HG03196 (cell line): ENCODE data around the gene TFF2.

Experiments used
- ATAC-seq: cut with Tn5 transposase; IDR thresholded peaks from one replicate; pipeline ENCODE4 v1.9.1; 2021; ENCODE audit not compliant: unreplicated experiment

TFF2 gene

DNA sequence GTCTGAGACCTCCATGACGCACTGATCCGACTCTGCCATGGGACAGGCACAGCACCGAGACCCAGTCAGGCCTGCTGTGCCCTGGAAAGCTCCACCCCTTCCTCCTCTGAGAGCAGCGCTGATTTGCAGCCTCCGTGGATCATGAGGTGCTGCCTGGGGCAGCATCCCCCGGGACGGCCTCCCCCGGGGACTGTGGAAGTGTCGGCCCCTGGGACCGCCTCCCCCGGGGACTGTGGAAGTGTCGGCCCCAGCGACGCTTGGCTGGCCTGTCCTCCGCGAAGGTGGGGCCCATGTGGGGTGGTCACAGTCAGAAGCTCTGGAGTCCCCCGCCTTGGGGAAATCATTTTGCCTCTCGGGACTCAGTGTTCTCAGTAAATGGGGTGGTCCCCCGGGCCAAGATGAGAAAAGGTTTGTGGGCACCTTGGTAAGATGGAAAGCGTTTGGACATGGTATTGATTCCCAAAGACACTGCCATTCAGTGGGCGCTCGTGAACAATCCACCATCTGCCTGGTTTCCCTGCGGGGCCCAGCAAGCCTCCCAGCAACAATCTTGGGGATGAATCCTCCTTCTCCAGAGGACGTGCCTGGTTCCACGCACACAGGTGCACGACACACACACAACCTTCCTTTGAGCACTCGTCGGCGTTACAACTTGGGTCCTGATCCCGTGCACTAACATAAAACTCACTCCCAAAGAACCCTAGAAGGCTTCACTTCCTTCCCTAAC, 3.0 kb downstream of the TFF2 start:
- ATAC-seq: no peak

DNA sequence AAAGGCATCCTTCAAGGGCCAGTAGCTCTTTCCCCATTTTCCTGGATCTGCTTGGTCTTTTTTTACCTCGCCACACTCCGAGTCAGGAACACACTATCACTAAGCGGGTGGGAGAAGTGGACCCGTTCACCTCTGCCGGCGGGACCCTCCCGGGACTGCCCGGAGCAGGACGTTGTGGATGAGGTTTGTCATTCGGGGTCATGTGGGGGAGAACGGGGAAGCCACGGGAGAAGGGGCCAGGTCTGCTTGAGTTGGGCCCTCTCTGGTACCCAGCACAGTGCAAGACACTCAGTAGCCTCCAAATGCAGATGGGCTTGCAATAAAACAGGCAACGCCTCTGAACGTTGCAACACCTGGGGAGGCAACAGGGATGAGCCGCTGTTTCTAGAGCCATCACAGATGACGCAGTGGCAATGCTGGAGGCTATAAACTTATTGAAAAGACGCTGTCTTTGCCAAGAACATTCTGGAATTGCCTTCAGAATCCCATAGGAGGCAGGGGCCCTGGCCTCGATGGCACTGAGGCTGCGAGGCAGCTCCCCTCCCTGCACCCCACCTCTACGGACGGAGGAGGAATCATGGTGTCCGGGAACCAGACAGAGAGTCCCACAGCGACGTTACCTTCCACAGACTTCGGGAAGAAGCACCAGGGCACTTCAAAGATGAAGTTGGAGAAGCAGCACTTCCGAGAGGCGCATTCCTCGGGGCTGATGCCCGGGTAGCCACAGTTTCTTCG, 3.8 kb downstream of the TFF2 start:
- no peak for ATAC-seq

DNA sequence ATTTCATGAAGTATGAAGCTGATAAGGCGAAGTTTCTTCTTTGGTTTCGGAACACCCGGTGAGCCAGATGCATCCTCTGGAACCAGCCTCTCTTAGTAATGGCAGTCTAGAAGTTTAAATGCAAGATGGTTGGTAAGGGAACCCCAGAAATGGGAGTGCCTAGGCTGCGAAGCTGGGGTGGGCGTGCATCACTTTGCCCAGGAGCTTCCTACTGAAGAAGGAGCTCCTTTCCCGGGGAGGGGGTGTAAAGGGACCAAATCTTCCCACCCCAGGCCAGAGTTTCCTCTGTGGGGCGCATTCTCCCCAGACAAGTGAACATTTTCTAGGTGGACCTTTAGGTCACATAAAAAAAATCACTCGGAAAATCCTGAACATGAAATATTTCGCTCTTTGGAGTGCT, 4.4 kb downstream of the TFF2 start:
- ATAC-seq: no peak

DNA sequence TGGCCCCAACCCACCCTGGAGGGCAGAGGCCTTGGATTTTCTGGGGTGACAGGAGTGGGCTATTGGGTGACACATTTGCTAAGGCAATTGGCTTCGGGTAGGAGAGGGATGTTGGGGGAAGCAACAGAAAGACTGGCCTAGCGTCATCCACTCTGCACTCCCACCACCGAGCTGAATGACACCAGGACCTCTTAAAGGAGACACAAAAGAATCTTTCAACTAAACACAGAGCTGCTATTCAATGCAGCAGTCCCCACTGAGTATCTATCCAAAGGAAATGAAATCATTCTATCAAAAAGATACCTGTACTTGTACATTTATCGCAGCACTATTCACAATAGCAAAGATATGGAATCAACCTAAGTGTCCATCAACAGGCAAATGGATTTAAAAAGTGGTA, 6.2 kb downstream of the TFF2 start:
- no peak for ATAC-seq

DNA sequence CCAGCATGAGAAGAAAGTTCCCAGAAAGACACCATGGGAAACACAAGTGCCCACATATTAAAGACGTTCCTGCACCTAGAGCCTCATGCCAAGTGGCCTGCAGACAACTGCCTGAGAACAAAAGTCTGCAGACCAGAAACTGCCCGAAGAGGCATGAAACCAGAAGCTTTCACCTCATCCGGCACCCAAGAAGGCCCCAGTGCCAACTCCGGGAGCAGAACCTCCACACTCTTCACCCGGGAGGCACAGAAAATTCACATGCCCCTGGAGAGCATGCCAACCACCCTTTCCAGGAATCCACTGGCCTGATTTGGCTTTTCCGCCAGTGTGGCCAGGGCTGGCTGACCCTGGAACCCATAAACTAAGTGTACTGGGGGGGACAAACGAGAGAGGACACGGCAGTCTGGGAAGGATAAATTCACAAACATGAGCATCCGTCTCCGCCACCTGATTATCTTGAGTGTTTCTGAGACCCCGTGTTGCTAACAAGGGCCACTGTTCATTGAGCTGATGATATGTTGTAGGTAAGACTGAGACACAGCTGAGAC, 6.8 kb downstream of the TFF2 start:
- ATAC-seq: no peak

DNA sequence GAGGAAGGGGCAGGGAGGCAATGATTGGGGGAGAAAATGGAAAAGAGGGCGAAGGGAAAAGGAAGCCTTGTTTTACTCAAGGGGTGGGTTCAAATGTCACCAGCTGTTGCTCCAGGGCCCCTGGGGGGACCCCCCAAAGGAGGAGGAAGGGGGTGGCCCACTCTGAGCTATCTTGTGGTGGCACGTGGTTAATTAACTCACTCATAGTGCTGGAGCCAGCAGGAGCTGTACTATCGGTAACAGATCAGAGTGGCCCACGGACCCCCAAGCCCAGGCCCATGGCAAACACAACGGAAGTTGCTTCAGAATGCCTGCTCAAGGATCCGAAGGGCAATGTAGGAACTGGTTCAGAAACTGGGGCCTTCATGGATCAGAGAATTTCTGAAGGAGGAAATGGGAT, 7.2 kb downstream of the TFF2 start:
- no peak for ATAC-seq

DNA sequence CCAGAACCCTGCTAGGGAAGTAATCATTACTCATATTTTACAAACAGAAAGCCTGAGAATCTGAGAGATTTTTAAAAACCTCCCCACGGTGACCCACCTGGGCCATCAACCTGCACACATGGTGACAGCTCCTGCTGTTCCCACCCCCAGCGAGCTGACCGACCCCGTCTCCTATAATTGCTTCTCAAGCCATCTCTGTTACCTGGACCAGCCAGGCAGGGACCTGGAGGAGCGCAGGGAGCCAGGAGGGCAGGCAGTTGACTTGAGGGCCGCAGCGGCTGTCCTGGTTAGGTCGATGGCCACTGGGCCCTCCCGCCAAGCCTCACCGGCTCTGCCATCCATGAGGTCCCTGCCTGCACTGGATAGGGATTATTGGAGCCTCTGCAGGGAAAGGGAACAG, 7.7 kb downstream of the TFF2 start:
- no peak for ATAC-seq

DNA sequence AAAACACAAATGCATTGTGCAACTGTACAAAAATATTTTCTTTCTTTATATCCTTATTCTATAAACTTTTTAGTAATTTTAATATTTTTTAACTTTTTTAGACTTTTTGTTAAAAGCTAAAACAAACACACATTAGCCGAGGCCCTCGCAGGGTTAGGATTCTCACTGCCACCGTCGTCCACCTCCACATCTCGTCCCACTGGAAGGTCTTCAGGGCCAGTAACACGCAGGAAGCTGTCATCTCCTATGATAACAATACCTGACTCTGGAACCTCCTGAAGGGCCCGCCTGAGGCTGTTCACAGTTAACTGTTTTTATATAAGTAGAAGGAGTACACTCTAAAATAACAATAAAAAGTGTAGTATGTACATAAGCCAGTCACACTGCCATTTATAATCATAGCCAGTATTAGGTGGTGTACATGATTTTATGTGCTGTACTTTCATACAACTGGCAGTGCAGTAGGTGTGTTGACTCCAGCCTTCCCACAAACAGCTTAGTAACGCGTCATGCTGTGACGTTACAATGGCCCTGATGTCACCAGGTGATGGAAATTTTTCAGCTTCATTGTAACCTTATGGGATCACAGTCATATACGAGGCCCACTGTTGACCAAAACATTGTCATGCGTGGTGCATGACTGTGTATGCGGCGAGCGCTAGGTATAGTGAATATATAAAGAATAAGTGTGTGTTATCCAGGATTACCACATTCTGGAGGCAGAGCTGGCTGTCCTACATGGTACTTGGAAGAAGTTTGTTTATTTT, 8.8 kb downstream of the TFF2 start:
- no peak for ATAC-seq

DNA sequence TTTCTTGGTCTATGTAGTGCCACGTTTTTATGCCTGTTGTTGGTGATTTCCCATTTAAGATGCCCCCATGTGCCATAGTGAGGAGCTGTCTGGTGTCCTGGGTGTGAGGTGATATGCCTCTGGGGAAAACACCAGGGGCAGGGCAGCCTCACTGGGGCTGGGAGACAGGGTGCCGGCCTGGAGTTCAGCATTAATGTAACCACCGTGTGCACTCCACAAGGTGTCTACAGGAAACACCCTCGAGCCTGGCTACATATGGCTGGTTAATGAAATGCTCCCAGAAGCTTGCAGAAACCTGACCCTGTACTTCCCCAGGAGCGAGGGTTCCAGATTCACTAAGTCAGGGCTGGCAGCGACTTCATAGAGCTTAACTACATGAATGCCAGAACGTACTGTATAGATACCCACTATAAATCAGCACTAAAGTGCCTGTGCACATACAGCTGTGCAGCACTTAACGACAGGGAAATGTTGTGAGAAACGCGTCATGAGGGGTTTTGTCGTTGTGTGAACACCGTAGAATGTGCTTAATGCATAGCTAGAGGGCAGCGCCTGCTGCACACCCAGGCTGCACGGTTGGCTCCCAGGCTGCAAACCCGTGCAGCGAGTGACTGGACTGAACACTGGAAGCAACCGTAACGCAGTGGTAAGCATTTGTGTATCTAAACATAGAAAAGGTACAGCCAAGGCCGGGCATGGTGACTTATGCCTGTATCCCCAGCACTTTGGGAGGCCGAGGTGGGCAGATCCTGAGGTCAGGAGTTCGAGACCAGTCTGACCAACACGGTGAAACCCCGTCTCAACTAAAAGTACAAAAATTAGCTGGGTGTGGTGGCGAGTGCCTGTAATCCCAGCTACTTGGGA, 10.4 kb downstream of the TFF2 start:
- no peak for ATAC-seq

DNA sequence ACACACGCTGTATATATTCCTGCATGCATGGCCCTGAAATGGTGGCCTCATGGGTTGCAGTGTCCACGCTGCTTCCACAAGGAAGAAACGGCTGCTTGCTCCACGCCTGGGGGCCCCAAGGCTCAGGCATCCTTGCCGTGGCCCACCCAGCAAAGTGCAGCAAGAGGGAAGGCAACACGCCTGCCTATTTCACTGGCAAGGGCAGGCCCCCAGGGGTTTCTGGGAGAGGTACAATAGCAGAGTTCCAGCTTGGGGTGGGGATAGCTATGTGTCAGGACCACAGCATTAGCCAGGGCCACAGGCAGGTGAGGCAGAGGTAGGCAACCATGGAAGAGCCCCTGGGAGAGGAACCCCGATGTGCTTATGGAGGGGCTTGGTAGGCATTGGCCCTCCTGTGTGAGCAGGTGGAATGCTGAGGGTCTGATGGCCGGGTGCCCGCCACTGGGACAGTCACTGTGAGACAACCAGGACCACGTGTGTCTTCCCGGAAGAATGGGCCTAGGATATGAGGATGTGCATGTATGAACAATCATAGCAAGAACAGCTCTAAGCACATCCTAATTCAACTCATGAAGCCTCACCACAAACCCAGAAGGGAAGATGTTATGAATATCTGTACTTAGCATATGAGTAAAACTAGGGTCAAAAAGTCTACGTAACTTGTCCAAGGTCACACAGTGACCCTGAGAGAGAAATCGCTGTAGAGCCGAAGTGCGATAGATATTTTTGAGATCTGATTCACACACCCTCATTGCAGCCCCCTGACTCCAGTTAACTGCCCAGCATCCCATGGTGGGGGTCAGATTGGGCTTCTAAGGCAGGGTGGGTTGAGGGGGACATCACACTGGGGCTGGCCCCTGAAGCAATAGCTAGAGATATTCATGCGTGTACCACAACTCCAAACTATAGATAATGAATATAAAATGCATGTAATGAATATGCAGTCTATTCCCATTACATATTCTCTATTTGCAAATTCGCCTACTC, 11.8 kb downstream of the TFF2 start:
- ATAC-seq: no peak

DNA sequence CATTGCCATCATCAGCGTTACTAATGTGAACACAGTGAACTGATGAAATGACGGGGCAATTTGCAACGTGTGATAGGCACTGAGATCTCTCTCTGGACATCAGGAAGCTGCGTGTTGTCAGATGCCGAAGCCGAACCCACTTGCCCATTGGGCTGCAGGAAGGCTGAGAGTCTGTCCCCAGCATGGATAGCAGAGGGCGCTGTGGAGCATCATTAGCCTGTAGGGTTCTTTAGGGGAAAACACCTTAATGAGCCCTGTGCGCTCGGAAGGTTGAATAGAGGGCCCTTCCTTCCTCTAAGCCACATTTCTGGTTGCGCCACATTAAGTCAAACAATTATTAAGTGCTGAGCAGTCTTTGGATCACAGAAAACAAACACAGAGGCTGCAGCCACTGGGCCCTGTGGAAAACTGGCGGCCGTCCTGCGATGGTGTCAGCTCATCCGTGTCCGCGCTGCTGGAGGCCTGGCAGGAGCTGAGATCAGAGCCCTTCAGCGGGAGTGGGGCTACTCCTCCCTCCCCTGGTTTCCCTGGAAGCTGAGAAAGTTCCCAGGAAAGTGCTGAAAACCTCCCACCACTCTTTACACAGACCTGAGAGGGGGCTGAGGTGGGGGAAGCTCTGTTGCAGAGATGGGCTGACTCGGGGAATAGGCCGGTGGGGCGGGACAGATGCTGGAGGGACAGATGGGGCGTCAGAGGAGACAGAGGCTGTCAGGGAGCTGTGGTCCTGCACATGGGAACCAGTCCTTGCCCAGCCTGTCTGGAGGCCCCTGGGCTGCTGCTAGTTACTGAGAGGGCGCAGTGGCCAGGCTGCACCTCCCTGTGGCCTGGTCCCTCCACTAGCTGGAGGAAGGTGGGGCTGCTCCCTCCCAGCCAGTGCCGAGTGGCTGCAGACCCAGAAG, 12.7 kb downstream of the TFF2 start:
- ATAC-seq: no peak

DNA sequence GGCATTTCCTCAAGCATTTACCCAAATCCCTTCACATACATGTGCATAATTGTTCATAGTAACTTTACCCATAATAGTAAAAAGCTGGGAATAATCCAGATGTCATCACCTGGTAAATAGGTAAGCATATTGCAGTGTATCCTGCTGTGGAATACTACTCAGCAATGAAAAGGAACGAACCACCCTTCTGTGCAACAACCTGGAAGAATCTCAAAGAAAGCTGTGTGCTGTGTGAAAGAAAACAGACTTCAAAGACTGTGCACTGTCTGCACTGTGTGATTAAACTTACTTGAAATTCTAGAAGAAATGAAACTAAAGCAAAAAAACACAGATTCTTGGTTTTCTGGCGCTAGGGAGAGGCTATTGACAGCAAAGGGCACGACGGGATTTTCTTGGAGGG, 13.5 kb downstream of the TFF2 start:
- no peak for ATAC-seq

DNA sequence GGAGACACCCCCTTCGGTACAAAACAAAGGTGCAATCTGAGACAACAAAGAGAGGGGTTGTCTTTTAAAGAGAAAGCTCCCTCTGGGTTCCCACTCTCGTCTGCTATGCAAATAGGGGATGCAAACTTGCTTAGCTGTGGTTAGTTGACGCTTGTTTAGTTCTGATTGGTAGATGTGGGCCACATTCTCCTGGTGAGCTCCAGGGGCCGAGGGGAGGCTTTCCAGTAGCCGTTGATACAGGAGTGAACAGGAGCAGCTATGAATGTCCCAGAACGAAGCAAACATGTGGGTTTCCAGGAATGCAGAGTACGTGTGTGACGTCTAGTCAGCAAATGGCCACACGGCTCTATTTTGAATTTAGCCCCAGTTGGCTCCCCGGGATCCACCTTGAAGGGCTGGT, 14.7 kb downstream of the TFF2 start:
- no peak for ATAC-seq

DNA sequence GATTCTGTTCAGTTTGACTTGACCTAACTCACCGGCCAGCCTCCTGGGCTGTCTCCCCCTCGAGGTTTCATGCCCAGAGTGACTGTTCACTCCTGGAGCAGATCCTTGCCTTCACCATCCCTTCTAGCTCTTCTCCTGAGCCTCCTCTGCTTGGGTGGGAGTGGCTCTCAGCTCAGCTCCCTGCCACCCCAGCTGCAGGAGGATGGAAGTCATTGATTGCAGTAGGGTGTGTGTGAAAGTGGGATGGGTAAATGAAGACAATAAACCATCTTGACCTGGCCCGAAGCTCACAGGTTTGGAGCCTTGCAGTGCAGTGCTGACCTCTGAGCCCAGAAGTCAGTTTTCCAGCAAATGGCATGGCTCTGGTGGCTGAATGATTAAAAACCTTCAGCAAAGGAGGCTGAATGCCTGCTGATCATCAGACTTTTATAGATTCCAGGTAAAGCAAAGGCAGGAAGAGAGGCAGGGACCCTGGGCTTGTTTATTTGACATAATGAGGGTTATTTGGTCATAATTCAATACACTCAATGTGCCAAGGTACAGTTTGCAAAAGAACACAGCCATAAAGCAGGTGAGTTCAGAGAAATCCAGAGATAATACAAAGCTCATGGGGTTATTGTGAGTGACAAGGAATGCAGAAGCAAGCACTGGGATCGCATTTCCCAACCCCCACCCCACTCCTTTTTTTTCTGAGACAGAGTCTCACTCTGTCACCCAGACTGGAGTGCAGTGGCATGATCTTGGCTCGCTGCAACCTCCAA, 18.1 kb downstream of the TFF2 start:
- no peak for ATAC-seq

DNA sequence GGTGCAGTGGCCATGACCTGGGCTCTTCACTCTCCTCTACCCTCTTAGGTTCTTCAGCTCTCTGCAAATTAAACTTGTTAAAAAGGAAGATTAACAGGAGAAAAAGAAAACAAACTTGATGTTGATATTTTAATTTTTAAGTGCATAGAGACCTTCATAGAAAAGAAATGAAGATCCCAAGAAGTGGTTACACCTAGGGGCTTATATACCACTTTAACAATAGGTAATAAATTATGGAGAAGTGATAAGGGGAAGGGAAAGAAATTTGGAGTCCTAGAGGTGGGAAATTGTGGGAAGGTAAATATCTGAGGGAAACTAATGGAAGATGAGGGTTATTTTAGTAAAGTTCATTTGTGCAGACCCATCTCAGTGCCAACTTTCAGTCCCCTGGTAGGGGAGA, 19.1 kb downstream of the TFF2 start:
- no peak for ATAC-seq

DNA sequence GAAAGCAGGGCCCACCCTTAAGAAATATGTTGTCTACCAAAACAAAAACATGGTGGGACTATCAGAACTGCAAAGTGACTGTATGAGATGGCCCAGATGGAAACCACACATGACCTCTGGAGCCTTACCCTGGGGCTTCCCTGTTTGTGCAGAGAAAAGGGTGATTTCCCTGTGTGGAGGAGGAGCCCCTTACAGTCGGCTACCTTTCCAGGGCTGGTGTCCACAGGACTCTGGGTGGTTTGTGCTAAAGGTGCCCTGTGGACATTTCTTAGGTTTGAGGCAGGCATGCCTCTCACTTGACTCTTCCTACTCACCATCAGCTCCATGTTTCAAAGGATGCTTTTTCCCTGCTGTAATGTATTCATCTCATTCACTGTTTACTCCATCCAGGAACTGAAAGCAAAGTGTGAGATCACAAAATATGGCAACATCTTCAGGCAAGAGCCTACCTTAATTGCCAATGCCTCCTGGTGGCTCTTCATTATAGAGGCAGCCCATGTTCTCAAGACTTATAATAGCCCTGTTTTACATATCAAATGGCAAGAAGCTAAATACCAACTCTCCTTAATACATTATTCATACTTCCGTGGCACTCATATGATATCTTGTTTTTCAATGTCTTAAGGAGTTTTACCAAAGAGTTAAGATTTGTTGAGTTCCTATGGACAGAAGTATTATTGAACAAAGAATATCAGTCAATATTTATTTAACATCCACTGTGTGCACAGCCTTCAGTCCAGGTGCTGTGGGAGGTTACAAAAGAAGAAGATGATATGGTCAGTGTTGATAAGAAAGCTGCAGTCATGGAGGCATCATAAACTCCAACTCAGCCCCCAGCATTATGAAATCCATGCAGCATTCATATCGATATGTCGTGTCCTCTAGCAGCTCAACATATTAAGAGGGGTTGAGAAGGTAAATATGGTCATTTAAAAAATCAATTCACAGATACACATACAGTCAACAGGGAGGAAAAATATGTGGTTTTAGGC, 20.1 kb downstream of the TFF2 start:
- ATAC-seq: no peak

DNA sequence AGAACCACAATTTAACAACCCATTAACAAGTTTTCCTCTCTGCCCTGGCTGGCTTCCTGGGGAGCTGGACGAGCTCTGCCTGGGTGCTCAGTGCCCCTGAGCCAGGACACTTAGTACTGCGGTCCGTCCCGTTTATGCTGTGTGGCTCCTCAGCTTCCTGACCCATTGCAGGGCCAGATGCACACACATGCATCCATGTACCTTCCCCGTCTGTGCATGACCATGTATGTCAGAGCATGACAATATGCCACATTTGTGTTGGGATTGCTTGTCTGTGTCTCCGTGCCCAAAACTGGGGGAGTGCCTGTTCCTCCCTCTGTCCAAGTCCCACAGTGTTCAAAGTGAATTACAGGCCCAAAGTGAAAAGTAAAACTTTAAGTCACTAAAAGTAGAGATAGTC, 25.9 kb downstream of the TFF2 start:
- ATAC-seq: no peak
